IPS-NIHi7 (cell line): Measurements from ENCODE around the gene TAT.

Source experiments
- DNase-seq: peaks from one replicate; pipeline ENCODE4 v3.0.0; 2012; ENCODE audit warnings: mixed read lengths; ENCODE audit errors: extremely low spot score

Gene TAT

GRCh38 chr16:71537643-71538042 lies 39.2 kb downstream of the TAT start:
- peak; percentile 72 for DNase-seq

GRCh38 chr16:71536752-71537499 lies 40.0 kb downstream of the TAT start:
- no peak for DNase-seq

GRCh38 chr16:71532366-71532765 lies 44.5 kb downstream of the TAT start:
- no peak for DNase-seq

GRCh38 chr16:71528863-71529262 lies 48.0 kb downstream of the TAT start:
- no peak for DNase-seq

GRCh38 chr16:71528257-71528656 lies 48.6 kb downstream of the TAT start:
- DNase-seq: no peak

DNA sequence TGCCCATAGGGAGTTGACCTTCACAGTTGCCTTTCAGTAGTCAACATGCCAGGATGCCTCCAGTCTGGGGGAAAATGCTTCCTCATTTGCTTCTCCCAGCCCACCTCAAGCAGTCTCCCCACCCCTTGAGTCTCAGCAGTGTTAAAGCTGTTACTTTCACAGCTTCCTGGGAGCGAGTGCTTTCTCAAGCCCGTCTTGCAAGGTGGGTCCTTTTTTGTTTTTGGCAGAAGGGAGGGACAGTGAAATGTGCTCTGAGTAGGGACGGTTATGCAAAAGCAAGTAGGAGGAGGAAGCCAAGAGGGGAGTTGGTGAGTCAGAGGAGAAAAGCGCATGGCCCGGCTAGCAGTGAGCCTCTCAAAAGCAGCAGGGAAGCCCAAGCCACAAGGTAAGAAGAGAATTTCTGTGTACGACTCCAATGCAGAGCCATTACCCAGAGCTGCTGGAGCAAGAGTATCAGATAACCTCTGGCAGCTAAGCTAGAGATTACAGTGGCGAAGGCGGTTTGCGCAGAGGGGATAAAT lies 50.7 kb downstream of the TAT start, which contains the start of gene CHST4:
CHST4 (plus strand) TSS at position 316 of the 521 bp plus-strand sequence. CDS start 10,252 bp downstream, outside the sequence.
- DNase-seq: peak; percentile 86

GRCh38 chr16:71524566-71525553 lies 52.0 kb downstream of the TAT start:
- DNase-seq: peak; percentile 37

DNA sequence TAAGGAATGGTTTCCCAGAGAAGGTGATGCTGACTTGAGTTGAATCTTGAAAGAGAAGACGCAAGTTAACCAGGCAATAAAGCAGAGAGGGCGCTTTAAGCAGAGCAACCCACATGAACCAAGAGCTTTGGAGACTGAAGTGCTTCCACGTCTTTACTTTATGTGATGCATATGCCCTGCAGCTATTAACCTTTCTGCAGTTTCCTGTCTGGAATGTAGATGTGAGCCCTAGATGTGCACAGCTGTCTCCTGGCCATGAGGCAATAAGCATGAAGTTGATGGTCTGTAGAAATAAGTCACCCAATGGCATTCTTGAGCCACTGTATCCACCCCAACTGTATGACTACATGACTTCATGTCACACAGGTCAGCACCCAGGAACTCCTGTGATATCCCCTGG lies 56.3 kb downstream of the TAT start:
- DNase-seq: no peak
